Measurements from ENCODE around the gene PLXDC1. TPM values are rescaled to one million over a fixed set of nuclear protein-coding genes. Genes with fewer than 3 reads are reported as not detected.
A peak's percentile ranks its signal among the peaks of the same experiment; 100 is the strongest.

PLXDC1 gene
- total RNA-seq, 1 donor from 2014 or later: 0.52 TPM

GRCh38 chr17:39014795-39015545 lies 136.5 kb downstream of the PLXDC1 start:
- H3K9me3 ChIP-seq (ENCODE audit: control insufficient read depth in 3 of 3, low read length in 3 of 3): no peaks in the 10 kb centered on the region
- no peaks in the 10 kb centered on the region for H3K27me3 ChIP-seq (ENCODE audit: control insufficient read depth in 3 of 3, insufficient read depth in 3 of 3, low read length in 3 of 3)
- H3K9ac ChIP-seq (ENCODE audit: low read depth in 1 of 3, low read length in 3 of 3): no peak overlapping the region
- peak overlapping the region; percentile 57 for H3K27ac ChIP-seq (ENCODE audit: low read depth, low read length)
- H3K36me3 ChIP-seq (ENCODE audit: control insufficient read depth in 3 of 3, insufficient read depth in 3 of 3, low read length in 3 of 3): no peaks in the 10 kb centered on the region
- H3K4me1 ChIP-seq (ENCODE audit: control insufficient read depth in 3 of 3, insufficient read depth in 3 of 3, low read length in 3 of 3): peaks cover 0 to 2% (median 0%) of the 10 kb centered on the region in 3 donors
- no peak overlapping the region for H3K4me3 ChIP-seq (ENCODE audit: low read length in 3 of 3)

- H3K27me3 ChIP-seq (ENCODE audit: control insufficient read depth in 3 of 3, insufficient read depth in 3 of 3, low read length in 3 of 3): no peaks in the 10 kb centered on the region
- peak overlapping the region; percentile 57 for H3K27ac ChIP-seq (ENCODE audit: low read depth, low read length)
- peaks cover 0 to 2% (median 0%) of the 10 kb centered on the region in 3 donors for H3K4me1 ChIP-seq (ENCODE audit: control insufficient read depth in 3 of 3, insufficient read depth in 3 of 3, low read length in 3 of 3)
- no peaks in the 10 kb centered on the region for H3K9me3 ChIP-seq (ENCODE audit: control insufficient read depth in 3 of 3, low read length in 3 of 3)
- H3K36me3 ChIP-seq (ENCODE audit: control insufficient read depth in 3 of 3, insufficient read depth in 3 of 3, low read length in 3 of 3): no peaks in the 10 kb centered on the region
- no peak overlapping the region for H3K4me3 ChIP-seq (ENCODE audit: low read length in 3 of 3)
- no peak overlapping the region for H3K9ac ChIP-seq (ENCODE audit: low read depth in 1 of 3, low read length in 3 of 3)
Observed at GRCh38 chr17:39014044-39014794, 137.2 kb downstream of the PLXDC1 start.

Small RNAs within 50 kb of the gene (small RNA-seq; reads per million reads assigned to genes)
- gene AC091178.1: not detected

Other genes with a start within 250 kb of the PLXDC1 start
- not detected for gene FBXO47, start 184.2 kb downstream of the PLXDC1 start, total RNA-seq
- under 0.01 TPM for gene ARL5C, start 14.5 kb upstream of the PLXDC1 start, total RNA-seq
- gene CACNB1, start 46.0 kb upstream of the PLXDC1 start, total RNA-seq: 146 TPM
- gene RPL19, start 48.6 kb upstream of the PLXDC1 start, total RNA-seq: 1,766 TPM
- gene STAC2, start 74.3 kb upstream of the PLXDC1 start, total RNA-seq: not detected
- 6.3 TPM for gene FBXL20, start 250.0 kb upstream of the PLXDC1 start, total RNA-seq